ENCODE measurements around the gene CNBP. TPM values are rescaled to one million over a fixed set of nuclear protein-coding genes. Genes with fewer than 3 reads are reported as not detected.
"Not testable (repeated sequence)": the region's sequence is repeated elsewhere in the genome, so short reads cannot be mapped to it uniquely, and the experiment has no call there.

CNBP gene
- total RNA-seq, 1 donor from 2014 or later: 138 TPM

GRCh38 chr3:129173725-129174124 is 10.0 kb downstream of the CNBP start:
- Mint-ChIP-seq H3K9me3 (ENCODE audit: low read depth) (no peaks in the 10 kb centered on the region), H3K4me3 (ENCODE audit: unreplicated experiment) (peak overlapping the region; percentile 4), H3K4me1 (ENCODE audit: low read depth) (peaks cover 34% of the 10 kb centered on the region), H3K36me3 (ENCODE audit: low read depth) (peaks cover 16% of the 10 kb centered on the region), H3K27me3 (ENCODE audit: low read depth) (no peaks in the 10 kb centered on the region), H3K27ac (ENCODE audit: unreplicated experiment) (peak overlapping the region; percentile 89)
- no peak for DNase-seq (ENCODE audit: low spot score)
- TF ChIP-seq, protein P1, sequence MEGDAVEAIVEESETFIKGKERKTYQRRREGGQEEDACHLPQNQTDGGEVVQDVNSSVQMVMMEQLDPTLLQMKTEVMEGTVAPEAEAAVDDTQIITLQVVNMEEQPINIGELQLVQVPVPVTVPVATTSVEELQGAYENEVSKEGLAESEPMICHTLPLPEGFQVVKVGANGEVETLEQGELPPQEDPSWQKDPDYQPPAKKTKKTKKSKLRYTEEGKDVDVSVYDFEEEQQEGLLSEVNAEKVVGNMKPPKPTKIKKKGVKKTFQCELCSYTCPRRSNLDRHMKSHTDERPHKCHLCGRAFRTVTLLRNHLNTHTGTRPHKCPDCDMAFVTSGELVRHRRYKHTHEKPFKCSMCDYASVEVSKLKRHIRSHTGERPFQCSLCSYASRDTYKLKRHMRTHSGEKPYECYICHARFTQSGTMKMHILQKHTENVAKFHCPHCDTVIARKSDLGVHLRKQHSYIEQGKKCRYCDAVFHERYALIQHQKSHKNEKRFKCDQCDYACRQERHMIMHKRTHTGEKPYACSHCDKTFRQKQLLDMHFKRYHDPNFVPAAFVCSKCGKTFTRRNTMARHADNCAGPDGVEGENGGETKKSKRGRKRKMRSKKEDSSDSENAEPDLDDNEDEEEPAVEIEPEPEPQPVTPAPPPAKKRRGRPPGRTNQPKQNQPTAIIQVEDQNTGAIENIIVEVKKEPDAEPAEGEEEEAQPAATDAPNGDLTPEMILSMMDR (IDR thresholded peaks at IDR 0.05): no peak

- H3K4me1 Mint-ChIP-seq (ENCODE audit: low read depth): peaks cover 34% of the 10 kb centered on the region
- peak overlapping the region; percentile 89 for H3K27ac Mint-ChIP-seq (ENCODE audit: unreplicated experiment)
- no peaks in the 10 kb centered on the region for H3K27me3 Mint-ChIP-seq (ENCODE audit: low read depth)
- H3K4me3 Mint-ChIP-seq (ENCODE audit: unreplicated experiment): peak overlapping the region; percentile 4
- peaks cover 16% of the 10 kb centered on the region for H3K36me3 Mint-ChIP-seq (ENCODE audit: low read depth)
- TF ChIP-seq, protein P1 (IDR thresholded peaks at IDR 0.05): no peak
- no peak for DNase-seq (ENCODE audit: low spot score)
- no peaks in the 10 kb centered on the region for H3K9me3 Mint-ChIP-seq (ENCODE audit: low read depth)
Observed at GRCh38 chr3:129173206-129173605, 10.5 kb downstream of the CNBP start.

- Mint-ChIP-seq H3K27me3 (ENCODE audit: low read depth) (no peaks in the 10 kb centered on the region), H3K36me3 (ENCODE audit: low read depth) (peaks cover 25% of the 10 kb centered on the region), H3K4me3 (ENCODE audit: unreplicated experiment) (no peak overlapping the region), H3K27ac (ENCODE audit: unreplicated experiment) (no peak overlapping the region), H3K4me1 (ENCODE audit: low read depth) (peaks cover 15% of the 10 kb centered on the region), H3K9me3 (ENCODE audit: low read depth) (no peaks in the 10 kb centered on the region)
- DNase-seq (ENCODE audit: low spot score): no peak
- TF ChIP-seq, protein P1 (IDR thresholded peaks at IDR 0.05): no peak
Observed at GRCh38 chr3:129166579-129167332, 16.9 kb downstream of the CNBP start.

DNA sequence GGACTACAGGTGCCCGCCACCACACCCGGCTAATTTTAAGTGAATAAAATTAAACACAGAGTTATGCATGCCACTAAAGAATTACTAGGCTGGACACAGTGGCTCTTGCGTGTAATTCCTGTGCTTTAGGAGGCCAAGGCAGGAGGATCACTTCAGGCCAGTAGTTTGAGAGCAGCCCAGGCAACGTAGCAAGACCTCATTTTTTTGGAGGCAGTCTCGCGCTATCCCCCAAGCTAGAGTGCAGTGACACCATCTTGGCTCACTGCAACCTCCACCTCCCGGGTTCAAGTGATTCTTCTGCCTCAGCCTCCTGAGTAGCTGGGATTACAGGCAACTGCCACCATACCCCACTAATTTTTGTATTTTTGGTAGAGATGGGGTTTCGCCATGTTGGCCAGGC is 18.1 kb downstream of the CNBP start:
- not testable (repeated sequence) for H3K4me3 Mint-ChIP-seq (ENCODE audit: unreplicated experiment); H3K27me3 Mint-ChIP-seq (ENCODE audit: low read depth); DNase-seq (ENCODE audit: low spot score); H3K9me3 Mint-ChIP-seq (ENCODE audit: low read depth); H3K27ac Mint-ChIP-seq (ENCODE audit: unreplicated experiment)
- H3K4me1 Mint-ChIP-seq (ENCODE audit: low read depth): peaks cover 17% of the 10 kb centered on the region
- peaks cover 21% of the 10 kb centered on the region for H3K36me3 Mint-ChIP-seq (ENCODE audit: low read depth)

DNA sequence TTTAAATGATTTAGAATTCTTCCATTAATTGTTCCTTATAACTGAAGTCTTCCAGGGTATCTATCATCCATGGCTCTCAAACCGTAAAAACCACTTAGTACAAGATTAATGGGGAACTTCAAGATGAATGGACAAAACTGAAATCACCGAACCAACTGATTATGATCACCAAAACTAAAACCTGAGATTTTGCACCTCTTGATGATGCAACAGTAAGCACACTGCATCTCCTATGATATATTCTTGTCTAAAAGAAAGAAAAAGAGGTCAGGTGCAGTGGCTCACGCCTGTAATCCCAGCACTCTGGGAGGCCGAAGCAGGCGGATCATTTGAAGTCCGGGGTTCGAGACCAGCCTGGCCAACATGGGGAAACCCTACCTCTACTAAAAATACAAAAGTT is 19.2 kb downstream of the CNBP start:
- no peaks in the 10 kb centered on the region for H3K9me3 Mint-ChIP-seq (ENCODE audit: low read depth)
- TF ChIP-seq, protein P1 (IDR thresholded peaks at IDR 0.05): no peak
- peaks cover 23% of the 10 kb centered on the region for H3K4me1 Mint-ChIP-seq (ENCODE audit: low read depth)
- H3K27me3 Mint-ChIP-seq (ENCODE audit: low read depth): no peaks in the 10 kb centered on the region
- H3K4me3 Mint-ChIP-seq (ENCODE audit: unreplicated experiment): no peak overlapping the region
- H3K36me3 Mint-ChIP-seq (ENCODE audit: low read depth): peaks cover 12% of the 10 kb centered on the region
- no peak for DNase-seq (ENCODE audit: low spot score)
- no peak overlapping the region for H3K27ac Mint-ChIP-seq (ENCODE audit: unreplicated experiment)
